Muscle layer of duodenum (tissue), 2 donors: ENCODE measurements around the gene DDX60.

Experiments
- H3K27ac ChIP-seq: one replicate; pipeline ENCODE4 v1.7.0; 2013; ENCODE audit warnings: mild to moderate bottlenecking, low read length
- H3K27me3 ChIP-seq: one replicate; pipeline ENCODE4 v1.7.0; 2013; ENCODE audit warnings: low read depth, mild to moderate bottlenecking, control low read depth, low read length
- H3K36me3 ChIP-seq, 2 donors: one replicate each; pipeline ENCODE4 v1.7.0; 2013; ENCODE audit warnings: low read length in 2 of 2, control low read depth in 1 of 2, mild to moderate bottlenecking in 1 of 2; ENCODE audit not compliant: insufficient read depth in 2 of 2, control insufficient read depth in 1 of 2
- H3K4me1 ChIP-seq, 2 donors: one replicate each; pipeline ENCODE4 v1.7.0; 2013; ENCODE audit warnings: low read length in 2 of 2, mild to moderate bottlenecking in 2 of 2, control low read depth in 1 of 2, moderate library complexity in 1 of 2; ENCODE audit not compliant: insufficient read depth in 2 of 2, control insufficient read depth in 1 of 2
- H3K4me3 ChIP-seq, 2 donors: one replicate each; pipeline ENCODE4 v1.7.0; 2013; ENCODE audit warnings: low read length in 2 of 2, low read depth in 1 of 2, mild to moderate bottlenecking in 1 of 2
- H3K9me3 ChIP-seq, 2 donors: one replicate each; pipeline ENCODE4 v1.7.0; 2013; ENCODE audit warnings: low read length in 2 of 2, control low read depth in 1 of 2, mild to moderate bottlenecking in 1 of 2; ENCODE audit not compliant: control insufficient read depth in 1 of 2
- donor health status: healthy.

Gene DDX60

GRCh38 chr4:168318266-168318895, at the start of gene DDX60:
Gene DDX60 (minus strand): TSS chr4:168318752. CDS start chr4:168311259, 7,493 bp downstream.
- no peaks in the 10 kb centered on the region for H3K36me3 ChIP-seq
- H3K4me3 ChIP-seq, result peak within 1 kb of the TSS; percentile 85 to 92
- H3K9me3 ChIP-seq, result no peaks in the 10 kb centered on the region
- peaks cover 7% of the 10 kb centered on the region in 2 donors for H3K4me1 ChIP-seq
- peak within 1 kb of the TSS; percentile 93 for H3K27ac ChIP-seq
- no peaks in the 10 kb centered on the region for H3K27me3 ChIP-seq

GRCh38 chr4:168367065-168367464, 48.5 kb upstream of the DDX60 start:
- Histone ChIP-seq H3K4me1 (no peaks in the 10 kb centered on the region), H3K9me3 (peaks cover 0 to 4% of the 10 kb centered on the region in 2 donors), H3K4me3 (no peak overlapping the region), H3K36me3 (peaks cover 0 to 11% of the 10 kb centered on the region in 2 donors), H3K27me3 (no peaks in the 10 kb centered on the region), H3K27ac (no peak overlapping the region)

GRCh38 chr4:168362025-168362401, 43.5 kb upstream of the DDX60 start:
- H3K9me3 ChIP-seq, result peaks cover 0 to 4% of the 10 kb centered on the region in 2 donors
- H3K36me3 ChIP-seq, result peaks cover 8 to 33% of the 10 kb centered on the region in 2 donors
- no peaks in the 10 kb centered on the region for H3K27me3 ChIP-seq
- H3K4me1 ChIP-seq, result no peaks in the 10 kb centered on the region
- no peak overlapping the region for H3K27ac ChIP-seq
- no peak overlapping the region for H3K4me3 ChIP-seq

- peaks cover 0 to 4% of the 10 kb centered on the region in 2 donors for H3K9me3 ChIP-seq
- H3K4me1 ChIP-seq, result no peaks in the 10 kb centered on the region
- no peak overlapping the region for H3K27ac ChIP-seq
- H3K4me3 ChIP-seq, result no peak overlapping the region
- H3K27me3 ChIP-seq, result no peaks in the 10 kb centered on the region
- peaks cover 8 to 36% of the 10 kb centered on the region in 2 donors for H3K36me3 ChIP-seq
Measured at GRCh38 chr4:168361365-168362024, 42.9 kb upstream of the DDX60 start.

GRCh38 chr4:168360271-168360670, 41.7 kb upstream of the DDX60 start:
- Histone ChIP-seq H3K27ac (no peak overlapping the region), H3K4me1 (no peaks in the 10 kb centered on the region), H3K4me3 (no peak overlapping the region), H3K9me3 (no peaks in the 10 kb centered on the region), H3K27me3 (no peaks in the 10 kb centered on the region), H3K36me3 (peaks cover 8 to 39% of the 10 kb centered on the region in 2 donors)

GRCh38 chr4:168357941-168358340, 39.4 kb upstream of the DDX60 start:
- H3K4me1 ChIP-seq, result no peaks in the 10 kb centered on the region
- no peak overlapping the region for H3K27ac ChIP-seq
- no peaks in the 10 kb centered on the region for H3K27me3 ChIP-seq
- H3K9me3 ChIP-seq, result peaks cover 0 to 4% of the 10 kb centered on the region in 2 donors
- peaks cover 8 to 33% of the 10 kb centered on the region in 2 donors for H3K36me3 ChIP-seq
- H3K4me3 ChIP-seq, result no peak overlapping the region

GRCh38 chr4:168353746-168354145, 35.2 kb upstream of the DDX60 start:
- Histone ChIP-seq H3K27me3 (no peaks in the 10 kb centered on the region), H3K36me3 (peaks cover 0 to 11% of the 10 kb centered on the region in 2 donors), H3K27ac (no peak overlapping the region), H3K4me3 (no peak overlapping the region), H3K9me3 (peaks cover 0 to 8% of the 10 kb centered on the region in 2 donors), H3K4me1 (no peaks in the 10 kb centered on the region)

GRCh38 chr4:168337550-168337940, 19.0 kb upstream of the DDX60 start:
- Histone ChIP-seq H3K27ac (no peak overlapping the region), H3K4me1 (no peaks in the 10 kb centered on the region), H3K9me3 (no peaks in the 10 kb centered on the region), H3K27me3 (no peaks in the 10 kb centered on the region), H3K4me3 (no peak overlapping the region), H3K36me3 (no peaks in the 10 kb centered on the region)

- no peak overlapping the region for H3K4me3 ChIP-seq
- no peaks in the 10 kb centered on the region for H3K36me3 ChIP-seq
- no peak overlapping the region for H3K27ac ChIP-seq
- no peaks in the 10 kb centered on the region for H3K27me3 ChIP-seq
- no peaks in the 10 kb centered on the region for H3K4me1 ChIP-seq
- no peaks in the 10 kb centered on the region for H3K9me3 ChIP-seq
Measured at GRCh38 chr4:168336837-168337549, 18.4 kb upstream of the DDX60 start.

GRCh38 chr4:168335621-168336020, 17.1 kb upstream of the DDX60 start:
- H3K36me3 ChIP-seq, result no peaks in the 10 kb centered on the region

GRCh38 chr4:168334053-168334452, 15.5 kb upstream of the DDX60 start:
- Histone ChIP-seq H3K27me3 (no peaks in the 10 kb centered on the region), H3K4me1 (no peaks in the 10 kb centered on the region), H3K9me3 (no peaks in the 10 kb centered on the region), H3K27ac (no peak overlapping the region), H3K36me3 (no peaks in the 10 kb centered on the region), H3K4me3 (no peak overlapping the region)

More at GRCh38 chr4:168335621-168336020, 17.1 kb upstream of the DDX60 start:
- H3K9me3 ChIP-seq, result no peaks in the 10 kb centered on the region
- no peak overlapping the region for H3K27ac ChIP-seq
- H3K4me1 ChIP-seq, result no peaks in the 10 kb centered on the region
- no peaks in the 10 kb centered on the region for H3K27me3 ChIP-seq
- no peak overlapping the region for H3K4me3 ChIP-seq
